IMR-90 (cell line): Measurements from ENCODE around the gene SLC9A3. TPM values are rescaled to one million over a fixed set of nuclear protein-coding genes. Genes with fewer than 3 reads are reported as not detected.

Source experiments
- ATAC-seq: fragments of 200-7000 bp; cut with Tn5 transposase; 2 replicates; pipeline ENCODE4 v1.9.1; 2020; ENCODE audit warnings: low read depth, mild to moderate bottlenecking, moderate library complexity
- BruUV-seq: library from RNA; stranded (reverse); fragments of 400-500 nt; replicated peaks from 2 replicates; lab custom pipeline; 2021; lab: Mats Ljungman, UMichigan
- CTCF ChIA-PET: fragments of 300-600 bp; formaldehyde crosslinking; extraction: SDS; loops from one replicate; lab custom pipeline; 2021; ENCODE audit warnings: antibody characterized with exemption; lab: Yijun Ruan, JAX
- POLR2A ChIA-PET: fragments of 300-600 bp; sonication (Branson Sonifier 250); formaldehyde crosslinking; loops from one replicate; lab custom pipeline; 2022; ENCODE audit warnings: antibody characterized with exemption; ENCODE audit not compliant: unreplicated experiment; lab: Charles Lee
- DNase-seq: peaks from one replicate; pipeline ENCODE4 v3.0.0; 2013
- H2AFZ ChIP-seq: replicated peaks from 2 replicates; pipeline ENCODE3; 2013; ENCODE audit warnings: low read length, mild to moderate bottlenecking; ENCODE audit not compliant: poor library complexity
- H2AK5ac ChIP-seq: 2 replicates; pipeline ENCODE4 v1.6.1; 2013; ENCODE audit warnings: low read depth, low read length, inconsistent platforms
- H2AK9ac ChIP-seq: replicated peaks from 2 replicates; pipeline ENCODE3; 2013; ENCODE audit warnings: mild to moderate bottlenecking, low read depth, low read length, moderate library complexity; ENCODE audit not compliant: poor library complexity
- H2BK120ac ChIP-seq: 2 replicates; pipeline ENCODE4 v1.6.1; 2013; ENCODE audit warnings: low read depth, low read length, inconsistent platforms
- H2BK15ac ChIP-seq: 3 replicates; pipeline ENCODE4 v1.6.1; 2013; ENCODE audit warnings: low read depth, low read length, inconsistent platforms
- H2BK20ac ChIP-seq: 2 replicates; pipeline ENCODE4 v1.6.1; 2013; ENCODE audit warnings: low read depth, mild to moderate bottlenecking, inconsistent platforms, low read length, moderate library complexity
- H2BK5ac ChIP-seq: 2 replicates; pipeline ENCODE4 v1.6.1; 2013; ENCODE audit warnings: mild to moderate bottlenecking, low read depth, low read length, inconsistent platforms; ENCODE audit not compliant: poor library complexity, severe bottlenecking
- H3K14ac ChIP-seq: replicated peaks from 2 replicates; pipeline ENCODE4 v1.6.1; 2013; ENCODE audit warnings: low read depth, low read length, inconsistent platforms
- H3K18ac ChIP-seq: 2 replicates; pipeline ENCODE4 v1.6.1; 2013; ENCODE audit warnings: low read depth, low read length, control low read depth
- H3K23ac ChIP-seq: 2 replicates; pipeline ENCODE4 v1.6.1; 2013; ENCODE audit warnings: low read depth, low read length, inconsistent platforms
- H3K27ac ChIP-seq: 2 replicates; pipeline ENCODE4 v1.5.1; 2013; ENCODE audit warnings: mild to moderate bottlenecking, control low read depth, low read length; ENCODE audit not compliant: insufficient read depth
- H3K27me3 ChIP-seq: 2 replicates; pipeline ENCODE4 v1.6.1; 2013; ENCODE audit warnings: low read length; ENCODE audit not compliant: control insufficient read depth, insufficient read depth
- H3K36me3 ChIP-seq: 2 replicates; pipeline ENCODE4 v1.6.1; 2013; ENCODE audit warnings: low read length, mixed read lengths; ENCODE audit not compliant: control insufficient read depth, insufficient read depth
- H3K4ac ChIP-seq: 2 replicates; pipeline ENCODE4 v1.6.1; 2013; ENCODE audit warnings: low read depth, low read length, inconsistent platforms
- H3K4me1 ChIP-seq: 2 replicates; pipeline ENCODE4 v1.6.1; 2013; ENCODE audit warnings: low read length, mixed read lengths; ENCODE audit not compliant: control insufficient read depth, insufficient read depth
- H3K4me2 ChIP-seq: 2 replicates; pipeline ENCODE4 v1.6.1; 2013; ENCODE audit warnings: low read depth, mild to moderate bottlenecking, control low read depth, low read length, moderate library complexity
- H3K4me3 ChIP-seq: 2 replicates; pipeline ENCODE4 v1.5.1; 2013; ENCODE audit warnings: low read depth, mild to moderate bottlenecking, control low read depth, low read length, moderate library complexity; ENCODE audit not compliant: insufficient read depth
- H3K56ac ChIP-seq: 2 replicates; pipeline ENCODE4 v1.6.1; 2013; ENCODE audit warnings: low read length, inconsistent platforms; ENCODE audit not compliant: insufficient read depth; ENCODE audit errors: extremely low read depth
- H3K79me1 ChIP-seq, 2 experiments: 2 replicates each; pipeline ENCODE4 v1.6.1; 2013; ENCODE audit warnings: low read length in 2 of 2, inconsistent platforms in 1 of 2, low read depth in 1 of 2
- H3K9ac ChIP-seq: 2 replicates; pipeline ENCODE4 v1.6.1; 2013; ENCODE audit warnings: low read depth, low read length, control low read depth
- H3K9me1 ChIP-seq: 2 replicates; pipeline ENCODE4 v1.6.1; 2013; ENCODE audit warnings: low read length, inconsistent platforms; ENCODE audit not compliant: insufficient read depth
- H3K9me3 ChIP-seq: 2 replicates; pipeline ENCODE4 v1.6.1; 2013; ENCODE audit warnings: low read length; ENCODE audit not compliant: control insufficient read depth, insufficient read depth
- H4K20me1 ChIP-seq: 2 replicates; pipeline ENCODE4 v1.6.1; 2013; ENCODE audit warnings: low read length, inconsistent platforms; ENCODE audit not compliant: insufficient read depth
- H4K5ac ChIP-seq: 2 replicates; pipeline ENCODE4 v1.6.1; 2013; ENCODE audit warnings: mild to moderate bottlenecking, low read depth, low read length, control low read depth
- H4K8ac ChIP-seq, 2 experiments: 2 replicates each; pipeline ENCODE4 v1.6.1; 2013; ENCODE audit warnings: low read depth in 2 of 2, low read length in 2 of 2, control low read depth in 1 of 2, inconsistent platforms in 1 of 2
- H4K91ac ChIP-seq: 2 replicates; pipeline ENCODE4 v1.6.1; 2013; ENCODE audit warnings: low read depth, low read length, inconsistent platforms; ENCODE audit not compliant: insufficient read depth
- NFE2L2 ChIP-seq: fragments of 150-350 bp; IDR thresholded peaks from 2 replicates; pipeline ENCODE4 v1.6.1; 2016; ENCODE audit warnings: low read depth, mild to moderate bottlenecking, low read length
- POLR2A ChIP-seq: IDR thresholded peaks from 2 replicates; pipeline ENCODE4 v1.6.1; 2012; ENCODE audit warnings: mild to moderate bottlenecking, low read depth, low read length
- RCOR1 ChIP-seq: IDR thresholded peaks from 2 replicates; pipeline ENCODE4 v1.6.1; 2012; ENCODE audit warnings: mild to moderate bottlenecking, low read length, improper control_type of control experiment; ENCODE audit not compliant: insufficient replicate concordance
- SMC3 ChIP-seq: fragments of 150-350 bp; IDR thresholded peaks from 2 replicates; pipeline ENCODE4 v1.6.1; 2016; ENCODE audit warnings: low read depth, mild to moderate bottlenecking, antibody characterized with exemption, low read length, moderate library complexity
- WGBS, 2 experiments: methylation state at CpG; one replicate each; pipeline versions ENCODE4 v1.1.5 to v1.1.7; 2013; ENCODE audit warnings: missing lambda C conversion rate in 2 of 2; ENCODE audit not compliant: insufficient read length in 1 of 2; ENCODE audit errors: extremely low coverage in 2 of 2; 5-methylcytosine and 5-hydroxymethylcytosine counted together
- dilution Hi-C: fragments of 300-500 bp; cut with HindIII; formaldehyde crosslinking; loops from one replicate; pipeline ENCODE4 v1.14.3; 2018; ENCODE audit warnings: low sequenced_read_pairs; ENCODE audit not compliant: unreplicated experiment
- in situ Hi-C: fragments of 300-500 bp; cut with MboI; formaldehyde crosslinking; loops from 3 replicates; pipeline ENCODE4 v1.14.3; 2019; ENCODE audit warnings: low sequenced_read_pairs, inconsistent platforms, mixed read lengths
- intact Hi-C: fragments of 100-400 bp; cut with micrococcal nuclease; formaldehyde crosslinking; loops from 2 replicates; pipeline ENCODE4 v1.10.0; 2022
- polyA plus RNA-seq, 3 experiments: library from polyadenylated mRNA; depleted of rRNA; stranded (reverse); fragments of >200 nt; gene quantifications; 2 replicates each; pipeline ENCODE4 v1.2.3, GENCODE V29; 2012; ENCODE audit warnings: low replicate concordance in 1 of 3
- total RNA-seq: library from RNA; depleted of rRNA; stranded (reverse); fragments of >200 nt; gene quantifications from 2 replicates; pipeline ENCODE4 v1.2.3, GENCODE V29; 2012
- TF ChIP-seq, protein P1 (sequence below): conservative IDR thresholded peaks from 2 replicates; pipeline ENCODE4 v1.5.1; 2012; ENCODE audit warnings: mild to moderate bottlenecking, low read depth, low read length, improper control_type of control experiment
- TF ChIP-seq, protein P2 (sequence below): fragments of 150-350 bp; IDR thresholded peaks from 2 replicates; pipeline ENCODE4 v1.6.1; 2016; ENCODE audit warnings: low read depth, mild to moderate bottlenecking, low read length, moderate library complexity, borderline replicate concordance

The SLC9A3 gene
- total and polyA plus RNA-seq, 2 of the 4 experiments (the other 2 are of a cell fraction), result 0.72 to 1.5 TPM

DNA sequence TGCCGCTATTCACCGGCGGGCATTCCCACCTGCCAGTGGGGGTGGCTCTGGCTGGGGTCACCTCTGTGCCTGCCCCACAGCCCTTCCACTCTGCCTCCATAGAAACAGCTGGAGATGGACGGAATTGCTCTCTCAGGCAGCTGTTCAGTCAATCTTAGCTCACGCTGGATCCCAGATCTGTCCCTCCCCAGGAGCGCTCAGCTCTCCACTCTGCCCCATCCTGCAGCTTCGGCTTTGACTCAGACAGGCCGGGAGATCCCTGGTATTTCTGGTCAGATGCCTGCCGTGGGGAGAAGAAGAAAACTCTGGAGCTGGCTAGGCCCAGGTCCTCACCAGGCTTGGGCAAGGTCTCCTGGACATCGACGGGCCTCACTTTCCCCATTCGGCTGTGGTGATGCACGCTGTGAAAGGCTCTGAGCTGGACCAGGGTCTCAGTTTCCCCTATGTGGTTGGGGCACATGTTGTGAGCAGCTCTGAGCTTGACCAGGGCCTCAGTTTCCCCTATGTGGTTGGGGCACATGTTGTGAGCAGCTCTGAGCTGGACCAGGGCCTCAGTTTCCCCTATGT lies 7.6 kb upstream of the SLC9A3 start:
- POLR2A ChIA-PET, result no interaction called here
- peaks cover 71% of the 10 kb centered on the region for H3K27me3 ChIP-seq
- 100% methylated on average over 4 of the region's 13 CpGs; no CpG with 5 or more reads in 1 of the 2 experiments for WGBS, 2 experiments

More for the DNA sequence above, 7.6 kb upstream of the SLC9A3 start:
- H3K79me1 ChIP-seq, result no peaks in the 10 kb centered on the region
- no TSS peak for BruUV-seq
- no peak overlapping the region for H3K27ac ChIP-seq
- dilution Hi-C loops (no loop called here), in situ Hi-C loops (no loop called here), intact Hi-C loops (no loop called here)
- no peak overlapping the region for H3K4me2 ChIP-seq
- no peaks in the 10 kb centered on the region for H3K9me1 ChIP-seq
- H4K8ac ChIP-seq, result no peak overlapping the region
- CTCF ChIA-PET, result no interaction called here
- H3K23ac ChIP-seq, result no peak overlapping the region
- H2AFZ ChIP-seq, result no peak overlapping the region
- no peak for ATAC-seq
- TF ChIP-seq RCOR1 (no peak), NFE2L2 (no peak), SMC3 (no peak), POLR2A (no peak)
- TF ChIP-seq, protein P1, sequence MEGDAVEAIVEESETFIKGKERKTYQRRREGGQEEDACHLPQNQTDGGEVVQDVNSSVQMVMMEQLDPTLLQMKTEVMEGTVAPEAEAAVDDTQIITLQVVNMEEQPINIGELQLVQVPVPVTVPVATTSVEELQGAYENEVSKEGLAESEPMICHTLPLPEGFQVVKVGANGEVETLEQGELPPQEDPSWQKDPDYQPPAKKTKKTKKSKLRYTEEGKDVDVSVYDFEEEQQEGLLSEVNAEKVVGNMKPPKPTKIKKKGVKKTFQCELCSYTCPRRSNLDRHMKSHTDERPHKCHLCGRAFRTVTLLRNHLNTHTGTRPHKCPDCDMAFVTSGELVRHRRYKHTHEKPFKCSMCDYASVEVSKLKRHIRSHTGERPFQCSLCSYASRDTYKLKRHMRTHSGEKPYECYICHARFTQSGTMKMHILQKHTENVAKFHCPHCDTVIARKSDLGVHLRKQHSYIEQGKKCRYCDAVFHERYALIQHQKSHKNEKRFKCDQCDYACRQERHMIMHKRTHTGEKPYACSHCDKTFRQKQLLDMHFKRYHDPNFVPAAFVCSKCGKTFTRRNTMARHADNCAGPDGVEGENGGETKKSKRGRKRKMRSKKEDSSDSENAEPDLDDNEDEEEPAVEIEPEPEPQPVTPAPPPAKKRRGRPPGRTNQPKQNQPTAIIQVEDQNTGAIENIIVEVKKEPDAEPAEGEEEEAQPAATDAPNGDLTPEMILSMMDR, result no peak
- TF ChIP-seq, protein P2, sequence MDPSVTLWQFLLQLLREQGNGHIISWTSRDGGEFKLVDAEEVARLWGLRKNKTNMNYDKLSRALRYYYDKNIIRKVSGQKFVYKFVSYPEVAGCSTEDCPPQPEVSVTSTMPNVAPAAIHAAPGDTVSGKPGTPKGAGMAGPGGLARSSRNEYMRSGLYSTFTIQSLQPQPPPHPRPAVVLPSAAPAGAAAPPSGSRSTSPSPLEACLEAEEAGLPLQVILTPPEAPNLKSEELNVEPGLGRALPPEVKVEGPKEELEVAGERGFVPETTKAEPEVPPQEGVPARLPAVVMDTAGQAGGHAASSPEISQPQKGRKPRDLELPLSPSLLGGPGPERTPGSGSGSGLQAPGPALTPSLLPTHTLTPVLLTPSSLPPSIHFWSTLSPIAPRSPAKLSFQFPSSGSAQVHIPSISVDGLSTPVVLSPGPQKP, result no peak
- no peak overlapping the region for H3K56ac ChIP-seq
- H2BK120ac ChIP-seq, result no peak overlapping the region
- H3K9me3 ChIP-seq, result no peaks in the 10 kb centered on the region
- no peak overlapping the region for H3K18ac ChIP-seq
- no peak overlapping the region for H3K9ac ChIP-seq
- H4K91ac ChIP-seq, result no peak overlapping the region
- H4K5ac ChIP-seq, result no peak overlapping the region
- H2BK5ac ChIP-seq, result no peak overlapping the region
- H3K14ac ChIP-seq, result no peak overlapping the region
- no peaks in the 10 kb centered on the region for H3K36me3 ChIP-seq
- H2BK15ac ChIP-seq, result no peak overlapping the region
- no peaks in the 10 kb centered on the region for H3K4me1 ChIP-seq
- no peak for DNase-seq
- H3K4ac ChIP-seq, result no peak overlapping the region
- H2BK20ac ChIP-seq, result no peak overlapping the region
- no peak overlapping the region for H3K4me3 ChIP-seq
- no peak overlapping the region for H2AK5ac ChIP-seq
- no peaks in the 10 kb centered on the region for H4K20me1 ChIP-seq
- no peak overlapping the region for H2AK9ac ChIP-seq
